WTC11 (cell line): Measurements from ENCODE around the gene FRMD4A.

Experiments
- CREB1 ChIP-seq: sonication (generic); formaldehyde crosslinking; IDR thresholded peaks from 2 replicates; pipeline ENCODE4 v1.8.0; 2023; ENCODE audit warnings: mild to moderate bottlenecking, missing genetic modification reagents
- ESRRA ChIP-seq: sonication (generic); formaldehyde crosslinking; IDR thresholded peaks from 2 replicates; pipeline ENCODE4 v1.8.1; 2022; ENCODE audit warnings: mild to moderate bottlenecking, missing genetic modification reagents, borderline replicate concordance
- NR3C1 ChIP-seq: sonication (generic); formaldehyde crosslinking; conservative IDR thresholded peaks from 2 replicates; pipeline ENCODE4 v1.8.1; 2023; ENCODE audit warnings: low read depth, mild to moderate bottlenecking, missing genetic modification reagents
- SMAD3 ChIP-seq: sonication (generic); formaldehyde crosslinking; IDR thresholded peaks from 2 replicates; pipeline ENCODE4 v1.8.0; 2022; ENCODE audit warnings: missing genetic modification reagents, mild to moderate bottlenecking, borderline replicate concordance
- ZNF317 ChIP-seq: sonication (generic); formaldehyde crosslinking; IDR thresholded peaks from 2 replicates; pipeline ENCODE4 v1.8.1; 2023; ENCODE audit warnings: low read depth, mild to moderate bottlenecking, moderate library complexity, missing genetic modification reagents, borderline replicate concordance
- TF ChIP-seq, protein P1 (sequence below): fragments of 200-600 bp; IDR thresholded peaks from 2 replicates; pipeline ENCODE4 v1.8.0; 2022; ENCODE audit warnings: antibody characterized with exemption
- TF ChIP-seq, protein P2 (sequence below): sonication (generic); formaldehyde crosslinking; IDR thresholded peaks from 2 replicates; pipeline ENCODE4 v1.8.0; 2022; ENCODE audit warnings: mild to moderate bottlenecking, missing genetic modification reagents
- TF ChIP-seq, protein P3 (sequence below): sonication (generic); formaldehyde crosslinking; IDR thresholded peaks from 2 replicates; pipeline ENCODE4 v1.8.1; 2023; ENCODE audit warnings: mild to moderate bottlenecking, missing genetic modification reagents, moderate library complexity

DNA sequence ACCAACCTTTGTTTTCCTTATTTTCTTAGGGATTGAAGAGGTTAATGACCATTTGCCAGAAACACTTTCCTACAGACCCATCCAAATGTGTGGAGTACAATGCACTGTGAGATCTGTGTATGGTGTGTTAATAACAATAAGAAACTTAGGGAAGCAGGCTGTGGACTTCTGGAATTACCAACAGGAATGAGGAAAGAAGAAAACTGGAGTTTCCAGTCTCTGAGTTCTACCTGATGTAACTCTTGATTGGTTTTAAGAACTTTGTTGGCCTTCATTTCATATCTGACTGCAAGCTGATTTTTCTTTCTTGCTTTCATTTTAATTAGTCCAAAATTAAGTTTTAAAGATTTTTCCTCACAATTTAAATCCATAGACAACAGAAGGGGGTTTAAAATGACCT lies 700.5 kb downstream of the FRMD4A start:
- TF ChIP-seq, protein P1, sequence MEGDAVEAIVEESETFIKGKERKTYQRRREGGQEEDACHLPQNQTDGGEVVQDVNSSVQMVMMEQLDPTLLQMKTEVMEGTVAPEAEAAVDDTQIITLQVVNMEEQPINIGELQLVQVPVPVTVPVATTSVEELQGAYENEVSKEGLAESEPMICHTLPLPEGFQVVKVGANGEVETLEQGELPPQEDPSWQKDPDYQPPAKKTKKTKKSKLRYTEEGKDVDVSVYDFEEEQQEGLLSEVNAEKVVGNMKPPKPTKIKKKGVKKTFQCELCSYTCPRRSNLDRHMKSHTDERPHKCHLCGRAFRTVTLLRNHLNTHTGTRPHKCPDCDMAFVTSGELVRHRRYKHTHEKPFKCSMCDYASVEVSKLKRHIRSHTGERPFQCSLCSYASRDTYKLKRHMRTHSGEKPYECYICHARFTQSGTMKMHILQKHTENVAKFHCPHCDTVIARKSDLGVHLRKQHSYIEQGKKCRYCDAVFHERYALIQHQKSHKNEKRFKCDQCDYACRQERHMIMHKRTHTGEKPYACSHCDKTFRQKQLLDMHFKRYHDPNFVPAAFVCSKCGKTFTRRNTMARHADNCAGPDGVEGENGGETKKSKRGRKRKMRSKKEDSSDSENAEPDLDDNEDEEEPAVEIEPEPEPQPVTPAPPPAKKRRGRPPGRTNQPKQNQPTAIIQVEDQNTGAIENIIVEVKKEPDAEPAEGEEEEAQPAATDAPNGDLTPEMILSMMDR = no peak
- TF ChIP-seq NR3C1 (CRISPR knock-in tag) = no peak
- TF ChIP-seq ZNF317 (CRISPR knock-in tag) = no peak
- no peak for TF ChIP-seq ESRRA (CRISPR knock-in tag)
- TF ChIP-seq, protein P2, sequence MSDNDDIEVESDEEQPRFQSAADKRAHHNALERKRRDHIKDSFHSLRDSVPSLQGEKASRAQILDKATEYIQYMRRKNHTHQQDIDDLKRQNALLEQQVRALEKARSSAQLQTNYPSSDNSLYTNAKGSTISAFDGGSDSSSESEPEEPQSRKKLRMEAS = no peak
- TF ChIP-seq CREB1 (CRISPR knock-in tag) = no peak
- TF ChIP-seq SMAD3 (CRISPR knock-in tag) = no peak
- TF ChIP-seq, protein P3, sequence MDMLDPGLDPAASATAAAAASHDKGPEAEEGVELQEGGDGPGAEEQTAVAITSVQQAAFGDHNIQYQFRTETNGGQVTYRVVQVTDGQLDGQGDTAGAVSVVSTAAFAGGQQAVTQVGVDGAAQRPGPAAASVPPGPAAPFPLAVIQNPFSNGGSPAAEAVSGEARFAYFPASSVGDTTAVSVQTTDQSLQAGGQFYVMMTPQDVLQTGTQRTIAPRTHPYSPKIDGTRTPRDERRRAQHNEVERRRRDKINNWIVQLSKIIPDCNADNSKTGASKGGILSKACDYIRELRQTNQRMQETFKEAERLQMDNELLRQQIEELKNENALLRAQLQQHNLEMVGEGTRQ = no peak
